Right lobe of liver (tissue), 6 donors: ENCODE results near the gene CAMK1. TPM values are rescaled to one million over a fixed set of nuclear protein-coding genes. Genes with fewer than 3 reads are reported as not detected.

ENCODE experiments used
- ATAC-seq, 4 donors: fragments of 200-7000 bp; cut with Tn5 transposase; one replicate each; pipeline ENCODE4 v1.9.1; 2020; ENCODE audit warnings: mild to moderate bottlenecking in 4 of 4, moderate library complexity in 4 of 4
- DNase-seq, 3 donors: peaks; one replicate each; pipeline ENCODE4 v3.0.0-alpha.2; 2020
- H3K27ac ChIP-seq, 3 donors: fragments of 200-600 bp; one replicate each; pipeline ENCODE4 v1.8.0; 2022
- H3K27me3 ChIP-seq, 2 donors: fragments of 200-600 bp; one replicate each; pipeline ENCODE4 v1.8.0; 2022
- H3K36me3 ChIP-seq, 4 donors: fragments of 200-600 bp; sonication (generic) in 1 of 4; one replicate each; pipeline versions ENCODE4 v1.5.1 to v1.8.0; 2017 to 2022; ENCODE audit warnings: control low read depth in 1 of 4
- H3K4me1 ChIP-seq, 4 donors: fragments of 200-600 bp; sonication (generic) in 1 of 4; one replicate each; pipeline versions ENCODE4 v1.5.1 to v1.8.0; 2017 to 2022; ENCODE audit warnings: control low read depth in 1 of 4
- H3K4me3 ChIP-seq, 3 donors: fragments of 200-600 bp; one replicate each; pipeline ENCODE4 v1.8.0; 2022
- H3K9me3 ChIP-seq, 4 donors: fragments of 200-600 bp; sonication (generic) in 1 of 4; one replicate each; pipeline versions ENCODE4 v1.5.1 to v1.8.0; 2017 to 2022; ENCODE audit warnings: control low read depth in 1 of 4
- CTCF ChIP-seq, 4 donors: fragments of 200-600 bp in 3 of 4; fragments of 450-650 bp in 1 of 4; IDR thresholded peaks; one replicate each; pipeline versions ENCODE4 v1.5.1 to v1.8.0; 2016 to 2022; ENCODE audit warnings: antibody characterized with exemption in 4 of 4, mild to moderate bottlenecking in 2 of 4
- POLR2A ChIP-seq: fragments of 450-650 bp; IDR thresholded peaks from one replicate; pipeline ENCODE4 v1.6.1; 2017; ENCODE audit warnings: antibody characterized with exemption, mild to moderate bottlenecking
- WGBS: methylation state at CpG from one replicate; pipeline ENCODE4 v1.1.6; 2018; ENCODE audit warnings: low coverage, low lambda C conversion rate; ENCODE audit not compliant: insufficient coverage; ENCODE audit errors: missing lambda C conversion rate; 5-methylcytosine and 5-hydroxymethylcytosine counted together
- intact Hi-C, 2 donors: fragments of 100-400 bp; cut with DNase I; formaldehyde crosslinking; loops; one replicate each; pipeline versions ENCODE4 v1.11.2 to v1.14.1; 2022
- total RNA-seq, 6 experiments: library from RNA; depleted of rRNA in 2 of 6; stranded (reverse); fragments of >200 nt in 2 of 6; fragmentation: NEBNext Ultra II Directional in 3 of 6; extraction: Animal tissue kit (Norgen Biotek cat#: 25700) in 3 of 6; gene quantifications; one replicate each; pipeline versions ENCODE4 v1.1.0 to v1.2.4, GENCODE V29; 2016 to 2023
- donor health status: DM: no; HTN: yes; CAD: no.
- donor health status: DM: no; HTN: no; CAD: no.
- donor health status: DM: no; HTN: no; CAD: no.
- donor health status: DM: no; HTN: yes; CAD: no.
- donor health status: DM: no; HTN: yes; CAD: no.

The CAMK1 gene
- total RNA-seq, 6 experiments from 2014 or later, result 10.8 to 33.4 (median 24.5) TPM

- no peaks in the 10 kb centered on the region for H3K27me3 ChIP-seq
- peak in 1 of 4 donors; percentile 12 for ATAC-seq
- H3K27ac ChIP-seq, result peak overlapping the region; percentile 66 to 90 (median 83)
- WGBS, result 52% methylated on average over 3 of the region's 4 CpGs
- H3K36me3 ChIP-seq, result peaks cover 5 to 29% (median 13%) of the 10 kb centered on the region in 4 donors
- TF ChIP-seq POLR2A (no peak), CTCF (IDR thresholded peaks at IDR 0.05) (no peak)
- no peaks in the 10 kb centered on the region for H3K4me1 ChIP-seq
- intact Hi-C loops, result no loop called here
- no peaks in the 10 kb centered on the region for H3K9me3 ChIP-seq
- peak overlapping the region; percentile 62 to 87 (median 73) for H3K4me3 ChIP-seq
- no peak for DNase-seq
Measured at GRCh38 chr3:9809239-9809614, 39.5 kb upstream of the CAMK1 start.

GRCh38 chr3:9808345-9809037, 38.7 kb upstream of the CAMK1 start:
- intact Hi-C loops, result no loop called here
- Histone ChIP-seq H3K4me1 (no peaks in the 10 kb centered on the region), H3K9me3 (no peaks in the 10 kb centered on the region), H3K4me3 (no peak overlapping the region), H3K27ac (no peak overlapping the region), H3K36me3 (peaks cover 6 to 36% (median 20%) of the 10 kb centered on the region in 4 donors), H3K27me3 (no peaks in the 10 kb centered on the region)
- peak; percentile 13 to 39 (median 34) for ATAC-seq
- DNase-seq, result no peak
- no peak for TF ChIP-seq CTCF (IDR thresholded peaks at IDR 0.05)
- TF ChIP-seq POLR2A, result no peak
- WGBS, result 77% methylated on average over 3 of the region's 7 CpGs

- 60% methylated on average over 1 of the region's 2 CpGs for WGBS
- no peaks in the 10 kb centered on the region for H3K27me3 ChIP-seq
- H3K4me3 ChIP-seq, result no peak overlapping the region
- no peak for DNase-seq
- H3K9me3 ChIP-seq, result no peaks in the 10 kb centered on the region
- no peak overlapping the region for H3K27ac ChIP-seq
- no peaks in the 10 kb centered on the region for H3K4me1 ChIP-seq
- no peak for TF ChIP-seq POLR2A
- TF ChIP-seq CTCF (IDR thresholded peaks at IDR 0.05), result no peak
- intact Hi-C loops, result no loop called here
- no peak for ATAC-seq
- peaks cover 6 to 41% (median 23%) of the 10 kb centered on the region in 4 donors for H3K36me3 ChIP-seq
Measured at GRCh38 chr3:9807981-9808344, 38.2 kb upstream of the CAMK1 start.

- Histone ChIP-seq H3K4me3 (no peak overlapping the region), H3K27me3 (no peaks in the 10 kb centered on the region), H3K27ac (no peak overlapping the region), H3K9me3 (no peaks in the 10 kb centered on the region), H3K36me3 (peaks cover 6 to 47% (median 24%) of the 10 kb centered on the region in 4 donors), H3K4me1 (no peaks in the 10 kb centered on the region)
- ATAC-seq (no peak), DNase-seq (no peak)
- intact Hi-C loops, result no loop called here
- WGBS, result no CpG with 5 or more reads among the region's 7 CpGs
- no peak for TF ChIP-seq POLR2A
- no peak for TF ChIP-seq CTCF (IDR thresholded peaks at IDR 0.05)
Measured at GRCh38 chr3:9806688-9807589, 37.2 kb upstream of the CAMK1 start.
